Cortex of kidney (tissue), 1 donor: ENCODE measurements around the gene THOC7.

Source experiments
- DNase-seq: peaks from one replicate; lab custom pipeline; 2025; lab: John Stamatoyannopoulos, UW

Gene THOC7

DNA sequence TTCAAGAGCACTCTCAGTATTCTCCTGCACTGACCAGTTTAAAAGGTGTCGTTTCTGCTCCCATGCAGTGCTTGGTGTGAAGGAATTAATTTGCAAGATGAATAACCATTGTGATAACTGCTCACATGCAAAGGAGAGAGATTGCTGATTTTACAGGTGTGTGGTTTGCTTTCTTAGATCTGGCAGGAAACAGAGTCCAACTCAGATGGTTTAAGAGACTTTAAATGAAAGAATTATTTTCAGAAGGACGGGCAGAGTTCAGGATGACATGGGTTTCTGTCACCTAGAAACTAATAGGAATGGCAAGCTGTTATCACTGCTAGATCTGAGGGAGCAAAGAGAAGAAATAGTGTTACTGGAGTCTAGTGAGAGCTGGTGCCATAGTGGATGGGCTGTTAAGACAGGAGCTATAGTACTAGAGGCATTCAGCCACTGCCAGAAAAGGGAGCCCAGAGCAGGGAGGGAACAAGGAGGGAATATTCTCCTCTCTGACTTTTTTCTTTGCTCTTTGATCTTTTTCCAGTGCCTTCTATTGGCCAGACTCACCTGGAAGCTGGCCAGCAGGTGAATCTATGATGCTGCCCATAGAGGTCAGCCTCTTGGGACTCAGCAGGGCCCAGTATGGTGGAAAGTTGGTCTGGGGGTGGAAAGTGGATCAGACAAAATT lies 14.9 kb upstream of the THOC7 start:
- DNase-seq, result no peak

DNA sequence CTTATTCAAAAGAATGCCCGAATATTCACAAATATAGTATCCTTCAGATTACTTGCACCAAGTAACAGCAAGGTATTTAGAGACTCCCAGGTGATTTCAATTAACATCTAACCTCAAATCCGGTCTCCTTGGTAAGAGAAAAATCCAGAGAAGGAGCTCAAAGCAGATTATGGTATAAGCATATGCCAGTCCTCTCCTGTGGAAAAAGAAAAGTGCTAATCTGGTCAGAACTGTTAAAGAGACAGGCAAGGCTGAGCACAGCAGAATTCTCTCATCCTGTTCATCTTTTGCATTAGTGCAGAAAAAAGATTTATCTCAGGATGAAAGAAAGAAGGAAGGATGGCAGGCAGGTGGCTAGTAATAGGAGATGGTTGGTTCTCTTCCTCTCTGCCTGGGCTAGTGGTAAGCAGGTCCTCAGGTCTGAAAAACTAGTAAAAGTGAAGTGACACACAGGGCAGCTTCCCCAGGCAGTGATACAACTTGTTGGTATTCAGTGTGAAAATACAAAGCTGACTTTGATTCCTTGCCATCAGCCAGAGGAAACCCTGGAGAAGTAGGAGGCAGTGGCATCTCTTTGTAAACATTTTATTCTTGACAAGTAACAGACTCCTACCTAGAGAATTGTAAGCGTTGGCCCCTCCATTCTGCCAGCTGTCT lies 14.3 kb upstream of the THOC7 start:
- DNase-seq, result no peak

DNA sequence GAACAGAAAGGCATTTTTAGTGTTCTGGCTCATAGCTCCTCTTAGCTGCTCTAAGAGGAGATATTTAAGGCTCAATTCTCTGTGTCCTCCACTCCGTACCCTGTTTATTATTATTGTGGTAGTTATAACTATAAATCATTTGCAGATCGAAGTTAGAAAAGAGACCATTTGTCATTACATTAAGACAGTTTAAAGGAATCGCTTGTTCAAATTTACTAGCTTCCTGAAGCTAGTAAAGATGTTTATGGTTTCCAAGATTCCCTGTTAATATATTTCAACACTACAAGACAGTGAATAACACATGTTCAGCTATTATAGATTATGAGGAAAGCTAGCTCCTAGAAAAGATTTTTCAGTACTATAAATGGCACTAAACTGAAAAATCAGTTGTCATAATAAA lies 12.7 kb upstream of the THOC7 start:
- no peak for DNase-seq

GRCh38 chr3:63875510-63875909 lies 11.9 kb upstream of the THOC7 start:
- DNase-seq, result no peak

GRCh38 chr3:63874769-63875168 lies 11.2 kb upstream of the THOC7 start:
- no peak for DNase-seq

DNA sequence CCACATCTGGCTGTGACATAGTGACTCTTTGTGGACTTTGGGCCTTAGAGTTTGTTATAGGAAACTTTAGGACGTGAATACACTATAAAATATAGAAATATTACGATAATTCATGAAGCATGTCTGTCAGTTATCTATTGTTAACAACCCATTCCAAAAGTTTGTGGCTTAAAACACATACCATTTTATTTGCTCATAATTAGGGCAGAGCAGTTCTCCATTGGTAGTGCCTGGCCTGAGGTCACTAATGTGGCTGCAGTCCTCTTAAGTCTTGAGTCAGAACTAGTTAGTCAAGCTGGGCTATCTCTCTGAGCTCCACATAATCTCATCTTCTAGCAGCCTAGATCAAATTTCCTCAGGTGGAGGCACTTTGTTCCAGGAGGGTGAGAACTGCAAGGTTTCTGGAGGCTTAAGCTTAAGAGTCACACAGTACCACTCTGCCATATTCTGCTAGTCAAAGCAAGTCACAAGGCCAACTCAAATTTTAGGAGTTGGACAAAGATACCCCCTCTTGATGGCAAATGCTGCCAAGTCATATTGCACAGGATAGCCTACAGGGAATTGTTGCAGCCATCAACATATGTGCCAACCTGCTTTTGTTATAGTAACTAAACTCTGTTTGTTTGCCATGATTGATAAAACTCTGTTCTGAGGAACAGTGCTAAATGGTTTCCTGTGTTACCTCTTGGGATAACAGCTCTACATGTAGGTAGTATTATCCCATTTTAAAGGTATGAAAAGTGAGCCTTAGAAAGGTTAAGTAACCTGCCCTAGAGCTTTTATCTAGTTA lies 8.7 kb upstream of the THOC7 start:
- no peak for DNase-seq

- DNase-seq, result no peak
These were observed 7.0 kb upstream of the THOC7 start for GRCh38 chr3:63870615-63871005.

DNA sequence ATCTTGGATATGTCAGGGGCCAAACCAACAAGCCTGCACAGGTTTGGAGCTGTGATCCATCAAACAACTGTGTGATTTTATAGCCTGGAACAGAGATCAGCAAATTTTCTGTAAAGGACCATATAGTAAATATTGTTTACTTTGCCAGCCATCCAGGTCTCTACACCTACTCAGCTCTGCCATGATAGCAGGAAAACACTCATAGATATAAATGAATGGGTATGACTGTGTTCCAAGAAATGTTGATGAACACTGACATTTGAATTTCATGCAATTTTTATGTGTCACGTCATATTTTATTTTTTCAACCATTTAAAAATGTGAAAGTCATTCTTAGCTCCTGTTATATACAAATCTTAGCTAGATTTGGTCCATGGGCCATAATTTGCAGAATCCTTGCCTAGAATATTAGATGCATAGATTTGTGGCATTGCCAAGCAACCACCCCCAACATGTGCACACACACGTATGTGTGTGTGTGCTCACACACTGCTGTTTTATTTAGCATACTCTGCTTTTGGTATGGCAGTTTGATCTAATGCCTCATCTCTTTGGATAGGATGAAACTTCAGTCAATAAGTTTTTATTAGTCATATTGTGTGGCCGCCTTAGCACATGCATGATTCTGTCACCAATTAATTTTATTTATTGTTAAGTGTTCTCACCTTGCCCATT lies 6.5 kb upstream of the THOC7 start:
- no peak for DNase-seq

GRCh38 chr3:63867225-63867624 lies 3.6 kb upstream of the THOC7 start:
- DNase-seq, result no peak

DNA sequence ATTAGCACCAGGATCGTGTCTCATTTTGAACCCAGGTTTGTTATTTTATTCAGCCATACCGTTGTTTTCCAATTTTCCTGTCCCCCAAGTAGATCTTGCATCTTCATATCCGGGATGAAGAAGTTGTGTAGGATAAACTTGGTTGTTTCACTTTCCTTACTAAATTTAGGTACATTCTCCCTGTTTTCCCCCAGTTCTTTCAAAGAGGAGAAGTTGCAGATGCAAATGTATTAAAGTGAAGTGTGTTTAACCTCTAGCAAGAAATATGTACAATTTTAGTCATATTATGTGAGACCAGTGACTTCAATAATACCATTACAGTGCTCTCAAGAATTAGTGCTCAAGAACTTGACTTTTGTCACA lies 1.3 kb upstream of the THOC7 start:
- no peak for DNase-seq

- no peak for DNase-seq
These were observed 681 bp upstream of the THOC7 start for GRCh38 chr3:63864008-63864964.

DNA sequence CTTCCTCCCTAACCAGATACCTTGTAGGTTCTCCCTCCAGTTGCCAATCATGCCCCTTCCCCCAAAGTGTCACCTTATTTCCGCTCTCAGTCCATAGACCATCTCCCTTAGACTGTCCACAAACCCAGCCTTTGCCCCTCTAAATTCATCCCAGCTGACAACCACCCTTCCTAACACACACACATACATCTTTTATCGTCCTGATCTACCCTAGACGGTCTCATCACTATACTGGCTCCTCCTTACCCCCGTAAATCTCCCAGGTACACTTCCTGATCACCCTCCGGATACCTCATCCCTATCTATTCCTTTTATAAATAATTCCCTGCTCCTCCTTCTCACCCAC lies 828 bp downstream of the THOC7 start:
- DNase-seq, result no peak

- DNase-seq, result no peak
These were observed 2.3 kb downstream of the THOC7 start for GRCh38 chr3:63861306-63861705.

DNA sequence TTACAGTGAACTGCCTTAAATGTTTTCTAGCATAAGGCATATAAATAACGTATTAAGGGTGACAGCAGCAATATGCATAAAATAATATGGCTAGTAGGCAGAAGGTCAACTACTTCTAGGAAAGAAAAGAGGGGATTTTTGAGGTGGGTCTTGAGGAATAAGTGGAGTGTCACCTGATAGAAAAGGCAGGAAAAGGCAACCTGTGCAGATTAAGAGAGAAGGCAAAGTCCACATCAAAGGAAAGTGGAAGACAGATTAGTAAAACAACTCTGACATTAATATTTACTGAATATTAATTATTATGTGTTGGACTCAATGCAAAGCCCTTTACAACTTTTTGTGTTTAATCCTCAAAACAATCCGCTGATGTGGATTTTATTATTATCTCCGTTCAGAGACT lies 2.8 kb downstream of the THOC7 start:
- no peak for DNase-seq

GRCh38 chr3:63857311-63857710 lies 6.3 kb downstream of the THOC7 start:
- DNase-seq, result no peak

DNA sequence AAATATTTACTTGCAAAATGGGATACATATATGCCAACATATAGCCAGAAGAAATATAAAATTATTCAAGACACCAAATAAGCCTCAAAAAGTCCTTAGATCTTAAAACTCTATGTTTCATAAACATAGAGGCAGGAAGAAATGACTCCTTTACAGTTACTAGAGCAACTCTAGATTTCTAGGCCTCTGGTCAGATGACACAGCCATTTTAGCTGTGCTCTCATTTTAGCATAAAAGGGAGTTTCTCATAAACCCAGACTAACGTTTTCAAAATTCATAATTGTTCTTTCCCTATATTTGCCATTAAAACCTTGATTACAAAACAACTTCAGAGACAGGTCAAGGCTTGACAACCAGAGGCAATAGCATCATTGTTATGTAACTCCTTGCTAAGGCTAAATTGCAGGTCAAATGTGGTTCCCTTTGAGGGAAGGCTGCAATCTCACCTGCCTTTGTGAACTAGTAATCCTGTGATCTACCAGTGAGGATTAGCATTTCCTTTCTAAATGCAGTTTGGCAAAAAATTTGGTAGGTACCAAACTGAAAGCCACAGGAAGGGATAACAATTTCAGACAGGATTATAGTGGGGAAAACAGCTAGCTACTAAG lies 8.2 kb downstream of the THOC7 start:
- DNase-seq, result no peak

DNA sequence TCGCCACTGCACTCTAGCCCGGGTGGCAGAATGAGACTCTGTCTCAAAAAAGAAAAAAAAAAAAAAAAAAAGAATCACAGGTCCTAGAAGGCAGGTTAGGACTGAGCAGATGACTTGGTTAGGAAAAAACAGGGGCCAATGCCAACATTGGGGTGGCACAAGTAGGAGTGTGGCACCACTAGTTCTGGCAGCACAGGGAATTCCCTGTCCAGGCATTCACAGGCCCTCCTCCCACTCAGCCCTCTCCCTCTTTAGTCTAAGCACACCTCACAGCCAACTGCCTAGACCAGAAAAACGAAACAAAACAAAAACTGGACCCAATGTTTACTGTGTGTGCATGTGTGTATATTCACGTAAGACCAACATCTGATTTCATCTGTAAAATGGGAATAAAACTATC lies 10.5 kb downstream of the THOC7 start:
- no peak for DNase-seq

- DNase-seq, result no peak
These were observed 12.3 kb downstream of the THOC7 start for GRCh38 chr3:63851287-63851686.

GRCh38 chr3:63849175-63849574 lies 14.4 kb downstream of the THOC7 start:
- DNase-seq, result no peak

- no peak for DNase-seq
These were observed 15.7 kb downstream of the THOC7 start for GRCh38 chr3:63847718-63848450.

- DNase-seq, result no peak
These were observed 18.4 kb downstream of the THOC7 start for GRCh38 chr3:63845215-63845614.
